Purkinje cell (primary cell): ENCODE results near the gene GSTM2. TPM values are rescaled to one million over a fixed set of nuclear protein-coding genes. Genes with fewer than 3 reads are reported as not detected.

ENCODE experiments used
- polyA plus RNA-seq: library from polyadenylated mRNA; unstranded; fragments of >200 nt; fragmentation: Nextera tagmentation; gene quantifications from 2 replicates; pipeline ENCODE4 v1.2.1, GENCODE V29; 2014

The GSTM2 gene
- 87.9 and 100 TPM in 2 replicates for polyA plus RNA-seq

GRCh38 chr1:109667452-109668122 lies at the start of gene GSTM2:
Gene GSTM2 (plus strand): TSS chr1:109668057. CDS start chr1:109668116, 59 bp downstream.

GRCh38 chr1:109619576-109620400 lies 48.1 kb upstream of the GSTM2 start, which contains the start of the genes AMPD2 and GNAT2:
Gene AMPD2 (plus strand): TSS chr1:109619837. CDS start chr1:109621176, 1,339 bp downstream.
Gene GNAT2 (minus strand): TSS chr1:109619616. CDS start chr1:109612870, 6,746 bp downstream.

GRCh38 chr1:109655615-109656519 lies 12.0 kb upstream of the GSTM2 start, which contains the start of gene GSTM4:
Gene GSTM4 (plus strand): TSS chr1:109656099. CDS start chr1:109656390, 291 bp downstream.

GRCh38 chr1:109687641-109688499 lies 20.0 kb downstream of the GSTM2 start, which contains the start of gene GSTM1:
Gene GSTM1 (plus strand): TSS chr1:109687817. CDS start chr1:109687874, 57 bp downstream.

GRCh38 chr1:109711593-109712320 lies 43.9 kb downstream of the GSTM2 start, which contains the start of gene GSTM5:
Gene GSTM5 (plus strand): TSS chr1:109712251. CDS start chr1:109712313, 62 bp downstream.

Other genes with a start within 250 kb of the GSTM2 start
- gene PSMA5, start 241.6 kb upstream of the GSTM2 start, polyA plus RNA-seq, result 103 and 114 TPM in 2 replicates
- gene SYPL2, start 201.5 kb upstream of the GSTM2 start, polyA plus RNA-seq, result not detected in 2 replicates
- gene ATXN7L2, start 184.2 kb upstream of the GSTM2 start, polyA plus RNA-seq, result 1.8 TPM in 1 of 2 replicates, not detected in the other
- gene CYB561D1, start 174.0 kb upstream of the GSTM2 start, polyA plus RNA-seq, result 1.6 and 4.2 TPM in 2 replicates
- gene AMIGO1, start 158.3 kb upstream of the GSTM2 start, polyA plus RNA-seq, result 36.7 and 50.3 TPM in 2 replicates
- 14.8 and 15.2 TPM in 2 replicates for gene GPR61, start 128.2 kb upstream of the GSTM2 start, polyA plus RNA-seq
- gene GNAI3, start 119.4 kb upstream of the GSTM2 start, polyA plus RNA-seq, result 2.2 and 3.8 TPM in 2 replicates
- gene GNAT2, start 48.4 kb upstream of the GSTM2 start, polyA plus RNA-seq, result not detected in 2 replicates
- 22.1 and 37.9 TPM in 2 replicates for gene AMPD2, start 48.2 kb upstream of the GSTM2 start, polyA plus RNA-seq
- gene GSTM4, start 12.0 kb upstream of the GSTM2 start, polyA plus RNA-seq, result 30.7 and 36.0 TPM in 2 replicates
- 17.9 and 26.0 TPM in 2 replicates for gene GSTM1, start 19.8 kb downstream of the GSTM2 start, polyA plus RNA-seq
- 13.3 and 30.1 TPM in 2 replicates for gene GSTM5, start 44.2 kb downstream of the GSTM2 start, polyA plus RNA-seq
- gene GSTM3, start 73.0 kb downstream of the GSTM2 start, polyA plus RNA-seq, result 357 and 497 TPM in 2 replicates
- not detected in 2 replicates for gene EPS8L3, start 95.9 kb downstream of the GSTM2 start, polyA plus RNA-seq
- gene CSF1, start 242.8 kb downstream of the GSTM2 start, polyA plus RNA-seq, result 0.13 TPM in 1 of 2 replicates, not detected in the other